OCI-LY3 (cell line): Measurements from ENCODE around the gene SLC12A7.

Experiments used
- H2AFZ ChIP-seq: fragments of 200-600, 300-600 bp; shearing (Covaris generic); 2 replicates; pipeline ENCODE4 v1.6.0; 2014; ENCODE audit warnings: antibody characterized with exemption, low read depth, low read length
- H3K27ac ChIP-seq: fragments of 200-600, 300-600 bp; sonication (generic); 2 replicates; pipeline ENCODE4 v1.5.1; 2014; ENCODE audit warnings: mild to moderate bottlenecking, low read length, moderate library complexity, mixed read lengths
- H3K27me3 ChIP-seq: fragments of 200-600, 300-600 bp; sonication (generic); 2 replicates; pipeline ENCODE4 v1.6.1; 2014; ENCODE audit warnings: low read depth, low read length, mixed read lengths
- H3K36me3 ChIP-seq: fragments of 200-600, 300-600 bp; sonication (generic); replicated peaks from 2 replicates; pipeline ENCODE3; 2014; ENCODE audit warnings: low read depth, low read length, mixed read lengths
- H3K4me1 ChIP-seq: fragments of 300-600, 200-600 bp; sonication (generic); 2 replicates; pipeline ENCODE4 v1.6.1; 2014; ENCODE audit warnings: low read length, mixed read lengths
- H3K4me2 ChIP-seq: fragments of 200-600, 300-600 bp; sonication (generic); 2 replicates; pipeline ENCODE4 v1.6.1; 2014; ENCODE audit warnings: low read length, mixed read lengths
- H3K4me3 ChIP-seq: fragments of 300-600, 200-600 bp; sonication (generic); 2 replicates; pipeline ENCODE4 v1.5.1; 2014; ENCODE audit warnings: antibody characterized with exemption, mild to moderate bottlenecking, low read length, moderate library complexity
- H3K79me2 ChIP-seq: fragments of 300-600, 200-600 bp; shearing (Covaris generic); 2 replicates; pipeline ENCODE4 v1.6.1; 2014; ENCODE audit warnings: mild to moderate bottlenecking, low read length, mixed read lengths
- H3K9ac ChIP-seq: fragments of 300-600, 200-600 bp; shearing (Covaris generic); 2 replicates; pipeline ENCODE4 v1.6.0; 2014; ENCODE audit warnings: mild to moderate bottlenecking, low read length, moderate library complexity
- H3K9me3 ChIP-seq: fragments of 200-600, 300-600 bp; shearing (Covaris generic); 2 replicates; pipeline ENCODE4 v1.6.1; 2014; ENCODE audit warnings: low read length, mixed read lengths; ENCODE audit not compliant: insufficient read depth
- H4K20me1 ChIP-seq: fragments of 200-600, 300-600 bp; sonication (generic); 2 replicates; pipeline ENCODE4 v1.6.1; 2016; ENCODE audit warnings: low read length, mixed read lengths; ENCODE audit not compliant: insufficient read depth
- EZH2phosphoT487 ChIP-seq: fragments of 200-600 bp; shearing (Covaris generic); IDR thresholded peaks from 2 replicates; pipeline ENCODE4 v1.6.1; 2018; ENCODE audit warnings: antibody characterized with exemption, mixed run types, low read depth
- TF ChIP-seq, protein P1 (sequence below): fragments of 200-600, 300-600 bp; sonication (generic); IDR thresholded peaks from 2 replicates; pipeline ENCODE4 v1.5.1; 2014; ENCODE audit warnings: antibody characterized with exemption, low read length, low read depth

SLC12A7 gene

DNA sequence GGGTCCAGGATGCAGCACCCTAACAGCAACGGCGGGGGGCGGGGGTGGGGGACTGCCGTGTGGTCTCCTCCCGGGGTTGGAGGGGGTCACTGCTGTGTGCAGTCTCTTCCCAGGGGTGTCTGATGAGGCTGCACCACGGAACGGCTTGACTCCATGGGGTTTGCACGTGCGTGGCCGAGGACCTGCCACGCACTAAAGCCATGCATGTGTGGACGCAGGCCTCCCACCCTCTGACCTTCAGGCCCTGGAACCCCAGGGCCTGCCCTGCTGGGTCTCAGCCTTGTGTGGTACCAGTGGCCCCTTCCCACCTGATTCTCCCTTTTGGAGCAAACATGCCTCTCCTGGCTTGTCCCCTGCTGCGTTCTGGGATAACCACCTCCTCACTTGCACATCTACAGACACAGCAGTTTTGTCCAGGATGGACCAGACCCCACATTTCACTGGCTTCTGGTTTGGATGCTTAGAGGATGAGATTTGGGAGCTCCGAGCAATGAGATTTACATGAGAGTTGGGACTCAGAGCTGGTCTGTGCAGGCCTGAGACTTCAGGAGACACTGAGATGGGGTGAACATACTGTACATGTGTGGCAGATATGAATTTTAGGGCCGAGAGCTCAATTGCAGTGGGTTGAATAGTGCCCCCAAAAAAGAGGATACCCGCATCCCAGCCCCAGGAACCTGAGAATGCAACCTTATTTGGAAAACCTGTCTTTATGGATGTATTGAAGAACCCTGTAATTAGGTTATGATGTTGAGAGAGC lies 45.8 kb downstream of the SLC12A7 start:
- H3K9ac ChIP-seq, result no peak overlapping the region
- H3K36me3 ChIP-seq, result no peaks in the 10 kb centered on the region
- H3K79me2 ChIP-seq, result no peaks in the 10 kb centered on the region

DNA sequence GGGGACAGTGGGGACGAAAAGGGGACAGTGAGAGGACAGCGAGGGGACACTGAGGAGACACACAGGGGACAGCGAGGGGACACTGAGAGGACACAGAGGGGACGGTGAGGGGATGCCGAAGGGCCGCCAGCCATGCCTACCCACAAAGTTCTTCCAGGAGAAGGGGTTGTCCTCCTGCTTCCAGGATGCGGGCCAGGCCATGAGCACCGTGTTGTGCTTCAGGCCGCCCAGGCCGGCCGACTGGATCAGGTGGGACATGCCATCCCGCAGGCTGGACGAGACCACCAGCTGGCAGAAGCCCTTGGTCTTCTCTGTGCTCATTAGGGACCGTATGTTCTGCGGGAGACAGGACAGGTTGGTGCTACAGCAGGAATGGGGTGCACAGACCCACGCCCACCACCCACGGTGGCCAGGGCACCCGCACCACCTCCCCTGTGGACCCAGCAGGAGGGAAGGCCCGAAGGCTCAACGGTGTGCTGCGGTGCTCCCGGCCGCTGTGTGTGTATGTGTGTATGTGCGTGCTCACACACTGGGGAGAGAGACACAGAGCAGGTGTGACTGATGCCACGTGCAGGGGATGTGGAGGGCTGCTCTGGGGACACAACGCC lies 46.6 kb downstream of the SLC12A7 start:
- no peaks in the 10 kb centered on the region for H3K27me3 ChIP-seq
- H3K4me1 ChIP-seq, result no peaks in the 10 kb centered on the region
- H3K36me3 ChIP-seq, result no peaks in the 10 kb centered on the region
- no peaks in the 10 kb centered on the region for H3K79me2 ChIP-seq
- H4K20me1 ChIP-seq, result no peaks in the 10 kb centered on the region
- H3K9me3 ChIP-seq, result no peaks in the 10 kb centered on the region
- H3K27ac ChIP-seq, result no peak overlapping the region
- no peak for TF ChIP-seq EZH2phosphoT487
- TF ChIP-seq, protein P1, sequence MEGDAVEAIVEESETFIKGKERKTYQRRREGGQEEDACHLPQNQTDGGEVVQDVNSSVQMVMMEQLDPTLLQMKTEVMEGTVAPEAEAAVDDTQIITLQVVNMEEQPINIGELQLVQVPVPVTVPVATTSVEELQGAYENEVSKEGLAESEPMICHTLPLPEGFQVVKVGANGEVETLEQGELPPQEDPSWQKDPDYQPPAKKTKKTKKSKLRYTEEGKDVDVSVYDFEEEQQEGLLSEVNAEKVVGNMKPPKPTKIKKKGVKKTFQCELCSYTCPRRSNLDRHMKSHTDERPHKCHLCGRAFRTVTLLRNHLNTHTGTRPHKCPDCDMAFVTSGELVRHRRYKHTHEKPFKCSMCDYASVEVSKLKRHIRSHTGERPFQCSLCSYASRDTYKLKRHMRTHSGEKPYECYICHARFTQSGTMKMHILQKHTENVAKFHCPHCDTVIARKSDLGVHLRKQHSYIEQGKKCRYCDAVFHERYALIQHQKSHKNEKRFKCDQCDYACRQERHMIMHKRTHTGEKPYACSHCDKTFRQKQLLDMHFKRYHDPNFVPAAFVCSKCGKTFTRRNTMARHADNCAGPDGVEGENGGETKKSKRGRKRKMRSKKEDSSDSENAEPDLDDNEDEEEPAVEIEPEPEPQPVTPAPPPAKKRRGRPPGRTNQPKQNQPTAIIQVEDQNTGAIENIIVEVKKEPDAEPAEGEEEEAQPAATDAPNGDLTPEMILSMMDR, result no peak
- H3K4me3 ChIP-seq, result no peak overlapping the region
- no peak overlapping the region for H3K4me2 ChIP-seq
- H3K9ac ChIP-seq, result no peak overlapping the region
- no peak overlapping the region for H2AFZ ChIP-seq

More for the DNA sequence above, 45.8 kb downstream of the SLC12A7 start:
- H3K4me1 ChIP-seq, result no peaks in the 10 kb centered on the region
- H2AFZ ChIP-seq, result no peak overlapping the region
- H3K27ac ChIP-seq, result no peak overlapping the region
- no peaks in the 10 kb centered on the region for H4K20me1 ChIP-seq
- H3K9me3 ChIP-seq, result no peaks in the 10 kb centered on the region
- TF ChIP-seq, protein P1, result no peak
- TF ChIP-seq EZH2phosphoT487, result no peak
- H3K4me2 ChIP-seq, result no peak overlapping the region
- no peaks in the 10 kb centered on the region for H3K27me3 ChIP-seq
- no peak overlapping the region for H3K4me3 ChIP-seq

DNA sequence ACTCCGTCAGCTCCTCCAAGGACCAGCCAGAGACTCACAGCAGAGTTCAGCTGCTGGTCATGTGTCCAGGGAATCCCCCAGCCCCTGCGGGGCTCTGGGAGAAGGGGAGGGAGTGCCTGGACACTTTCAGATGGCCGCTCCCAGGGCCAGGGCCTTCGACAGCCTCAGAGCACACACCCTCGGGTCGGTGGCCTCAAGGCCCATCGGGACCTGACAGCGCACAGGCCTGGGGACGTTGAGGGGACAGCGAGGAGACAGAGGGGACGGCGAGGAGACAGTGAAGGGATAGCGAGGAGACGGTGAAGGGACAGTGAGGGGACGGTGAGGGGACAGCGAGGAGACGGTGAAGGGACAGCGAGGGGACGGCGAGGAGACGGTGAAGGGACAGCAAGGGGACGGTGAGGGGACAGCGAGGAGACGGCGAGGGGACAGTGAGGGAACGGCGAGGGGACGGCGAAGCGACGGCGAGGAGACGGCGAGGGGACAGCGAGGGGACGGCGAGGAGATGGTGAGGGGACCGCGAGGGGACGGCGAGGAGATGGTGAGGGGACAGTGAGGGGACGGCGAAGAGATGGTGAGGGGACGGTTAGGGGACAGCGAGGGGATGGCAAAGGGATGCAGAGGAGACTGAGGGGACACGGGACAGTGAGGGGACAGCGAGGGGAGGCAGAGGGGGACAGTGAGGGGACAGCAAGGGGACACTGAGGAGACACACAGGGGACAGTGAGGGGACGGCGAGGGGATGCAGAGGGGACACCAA lies 47.3 kb downstream of the SLC12A7 start:
- no peaks in the 10 kb centered on the region for H3K4me1 ChIP-seq
- no peak overlapping the region for H3K9ac ChIP-seq
- no peak overlapping the region for H2AFZ ChIP-seq
- no peaks in the 10 kb centered on the region for H3K9me3 ChIP-seq
- no peaks in the 10 kb centered on the region for H3K36me3 ChIP-seq
- no peak overlapping the region for H3K4me3 ChIP-seq
- no peaks in the 10 kb centered on the region for H3K27me3 ChIP-seq
- H3K27ac ChIP-seq, result no peak overlapping the region
- H3K79me2 ChIP-seq, result no peaks in the 10 kb centered on the region
- no peak overlapping the region for H3K4me2 ChIP-seq
- TF ChIP-seq EZH2phosphoT487, result no peak
- TF ChIP-seq, protein P1, result no peak
- H4K20me1 ChIP-seq, result no peaks in the 10 kb centered on the region
